ENCODE data around the gene RBM38.

DNA sequence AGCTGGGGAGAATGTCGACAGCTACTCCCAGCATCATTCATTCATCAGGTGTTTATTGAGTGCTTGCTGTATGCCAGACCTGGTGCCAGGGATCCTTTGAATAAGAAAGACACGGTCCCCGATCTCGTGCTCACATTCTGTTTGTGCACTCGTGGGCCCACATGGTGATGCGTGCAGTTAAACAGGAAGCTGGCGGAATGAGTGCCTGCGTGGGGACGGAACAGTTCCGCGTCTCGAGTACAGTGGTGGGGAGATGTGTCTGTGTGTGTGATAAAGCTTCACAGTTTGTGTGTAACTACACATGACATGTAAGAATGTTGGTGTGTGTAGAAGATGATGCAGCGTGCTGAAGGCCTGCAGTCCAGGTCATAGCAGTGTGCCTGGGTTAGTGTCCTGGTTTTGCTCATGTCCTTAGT, 6.5 kb downstream of the RBM38 start:
- TF ChIP-seq, protein P1, sequence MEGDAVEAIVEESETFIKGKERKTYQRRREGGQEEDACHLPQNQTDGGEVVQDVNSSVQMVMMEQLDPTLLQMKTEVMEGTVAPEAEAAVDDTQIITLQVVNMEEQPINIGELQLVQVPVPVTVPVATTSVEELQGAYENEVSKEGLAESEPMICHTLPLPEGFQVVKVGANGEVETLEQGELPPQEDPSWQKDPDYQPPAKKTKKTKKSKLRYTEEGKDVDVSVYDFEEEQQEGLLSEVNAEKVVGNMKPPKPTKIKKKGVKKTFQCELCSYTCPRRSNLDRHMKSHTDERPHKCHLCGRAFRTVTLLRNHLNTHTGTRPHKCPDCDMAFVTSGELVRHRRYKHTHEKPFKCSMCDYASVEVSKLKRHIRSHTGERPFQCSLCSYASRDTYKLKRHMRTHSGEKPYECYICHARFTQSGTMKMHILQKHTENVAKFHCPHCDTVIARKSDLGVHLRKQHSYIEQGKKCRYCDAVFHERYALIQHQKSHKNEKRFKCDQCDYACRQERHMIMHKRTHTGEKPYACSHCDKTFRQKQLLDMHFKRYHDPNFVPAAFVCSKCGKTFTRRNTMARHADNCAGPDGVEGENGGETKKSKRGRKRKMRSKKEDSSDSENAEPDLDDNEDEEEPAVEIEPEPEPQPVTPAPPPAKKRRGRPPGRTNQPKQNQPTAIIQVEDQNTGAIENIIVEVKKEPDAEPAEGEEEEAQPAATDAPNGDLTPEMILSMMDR (IDR thresholded peaks at IDR 0.05), result no peak
- no peak for TF ChIP-seq POLR2A (IDR thresholded peaks at IDR 0.05)

All from lower leg skin (tissue), 3 donors.